ENCODE data around the gene WWTR1. TPM values are rescaled to one million over a fixed set of nuclear protein-coding genes. Genes with fewer than 3 reads are reported as not detected.
A peak's percentile ranks its signal among the peaks of the same experiment; 100 is the strongest.

The WWTR1 gene
- total RNA-seq, 1 donor from 2014 or later: 52.0 TPM

DNA sequence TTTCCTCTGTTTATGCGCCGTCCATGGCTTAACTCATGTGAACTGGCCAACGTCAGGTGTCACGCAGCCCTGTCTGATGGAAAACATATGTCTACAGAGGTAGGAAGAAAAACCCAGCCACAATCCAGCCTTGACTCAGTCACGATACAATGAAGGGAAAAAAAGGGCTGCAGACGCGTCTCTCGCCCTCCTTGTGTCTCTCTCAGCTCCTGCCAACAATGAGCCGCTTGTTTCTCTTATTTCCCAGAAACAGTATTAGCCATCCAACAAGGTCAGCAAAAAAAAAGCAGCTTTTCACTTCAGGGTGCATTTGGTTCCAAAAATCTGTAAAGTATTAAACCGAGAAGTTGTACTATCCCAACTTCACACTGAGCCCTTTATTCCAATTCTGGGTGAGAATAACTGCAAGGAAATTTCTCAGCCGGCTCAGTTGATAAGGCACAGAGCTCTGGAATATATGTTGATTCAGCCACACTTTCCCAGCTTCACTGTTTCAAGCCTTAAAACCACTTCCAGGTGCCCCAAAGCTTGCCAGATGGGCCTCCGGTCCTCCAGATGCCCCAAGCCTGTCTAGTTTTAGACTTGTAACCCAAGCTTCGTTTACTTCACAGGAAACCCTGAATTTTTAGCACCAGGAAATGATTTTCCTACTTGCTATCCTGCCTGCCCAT lies 103.9 kb downstream of the WWTR1 start:
- no peak for DNase-seq (ENCODE audit: low read depth)
- TF ChIP-seq, protein P1, sequence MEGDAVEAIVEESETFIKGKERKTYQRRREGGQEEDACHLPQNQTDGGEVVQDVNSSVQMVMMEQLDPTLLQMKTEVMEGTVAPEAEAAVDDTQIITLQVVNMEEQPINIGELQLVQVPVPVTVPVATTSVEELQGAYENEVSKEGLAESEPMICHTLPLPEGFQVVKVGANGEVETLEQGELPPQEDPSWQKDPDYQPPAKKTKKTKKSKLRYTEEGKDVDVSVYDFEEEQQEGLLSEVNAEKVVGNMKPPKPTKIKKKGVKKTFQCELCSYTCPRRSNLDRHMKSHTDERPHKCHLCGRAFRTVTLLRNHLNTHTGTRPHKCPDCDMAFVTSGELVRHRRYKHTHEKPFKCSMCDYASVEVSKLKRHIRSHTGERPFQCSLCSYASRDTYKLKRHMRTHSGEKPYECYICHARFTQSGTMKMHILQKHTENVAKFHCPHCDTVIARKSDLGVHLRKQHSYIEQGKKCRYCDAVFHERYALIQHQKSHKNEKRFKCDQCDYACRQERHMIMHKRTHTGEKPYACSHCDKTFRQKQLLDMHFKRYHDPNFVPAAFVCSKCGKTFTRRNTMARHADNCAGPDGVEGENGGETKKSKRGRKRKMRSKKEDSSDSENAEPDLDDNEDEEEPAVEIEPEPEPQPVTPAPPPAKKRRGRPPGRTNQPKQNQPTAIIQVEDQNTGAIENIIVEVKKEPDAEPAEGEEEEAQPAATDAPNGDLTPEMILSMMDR (conservative IDR thresholded peaks at IDR 0.05; ENCODE audit: low read depth, low read length): no peak
- no peak overlapping the region for H3K4me3 ChIP-seq (ENCODE audit: low read depth, low read length)

DNA sequence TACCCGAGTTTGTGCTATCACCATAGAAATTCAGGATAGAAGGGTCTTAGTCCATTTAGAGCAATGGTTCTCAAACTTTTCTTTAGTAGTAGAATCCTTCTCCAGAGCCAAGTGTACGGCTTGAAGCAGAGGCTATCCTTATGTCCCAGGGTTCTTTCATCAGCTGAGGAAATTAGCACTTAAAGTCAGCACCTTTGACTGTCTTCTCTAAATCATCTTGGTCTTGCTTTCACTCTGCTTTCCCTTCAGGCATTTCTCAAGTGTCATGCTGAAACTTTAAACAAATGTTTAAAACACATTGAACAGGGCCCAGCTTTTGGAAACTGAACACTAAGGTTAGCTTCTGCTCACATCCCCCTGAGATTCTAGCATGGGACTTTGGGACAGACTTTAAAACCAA lies 105.1 kb downstream of the WWTR1 start:
- no peak overlapping the region for H3K4me3 ChIP-seq (ENCODE audit: low read depth, low read length)
- TF ChIP-seq, protein P1 (conservative IDR thresholded peaks at IDR 0.05; ENCODE audit: low read depth, low read length): no peak
- DNase-seq (ENCODE audit: low read depth): no peak

DNA sequence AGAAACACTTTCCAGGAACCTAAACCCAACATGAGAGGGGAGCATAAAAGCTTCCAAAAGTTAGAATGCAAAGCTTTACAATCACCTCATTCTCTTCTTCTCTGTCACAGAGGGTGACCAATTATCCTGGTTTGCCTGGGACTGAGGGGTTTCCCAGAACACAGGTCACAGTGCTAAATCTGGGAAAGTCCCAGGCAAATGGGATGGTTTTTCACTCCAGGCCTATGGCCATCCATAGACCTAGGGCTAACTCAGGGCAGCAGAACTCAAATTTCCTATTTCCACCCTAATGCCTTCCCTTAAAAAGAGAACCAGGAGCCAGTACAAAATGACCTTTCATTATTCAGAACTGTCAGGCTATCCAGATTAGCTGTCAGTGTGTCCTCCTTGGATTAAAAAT lies 106.3 kb downstream of the WWTR1 start:
- H3K4me3 ChIP-seq (ENCODE audit: low read depth, low read length): no peak overlapping the region
- no peak for DNase-seq (ENCODE audit: low read depth)
- TF ChIP-seq, protein P1 (conservative IDR thresholded peaks at IDR 0.05; ENCODE audit: low read depth, low read length): no peak

DNA sequence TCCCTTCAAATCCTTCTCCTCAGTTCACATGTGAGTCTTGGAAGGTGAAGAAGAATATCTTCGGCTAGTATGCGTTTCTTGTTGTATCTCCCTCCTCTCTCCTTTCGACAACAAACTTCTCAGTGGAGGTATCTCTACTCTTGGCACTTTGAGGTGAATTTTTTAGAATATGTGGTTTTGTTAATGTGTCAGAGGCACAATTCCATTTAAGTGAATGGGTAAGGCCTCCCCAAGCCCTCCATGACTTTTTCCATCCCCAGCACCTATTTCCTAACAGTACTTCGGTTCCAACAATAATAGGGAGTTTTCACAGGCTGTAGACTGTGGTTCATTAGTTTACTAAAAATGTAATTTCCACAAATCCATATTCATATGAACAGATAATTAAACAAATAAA lies 109.2 kb downstream of the WWTR1 start:
- DNase-seq (ENCODE audit: low read depth): no peak
- TF ChIP-seq, protein P1 (conservative IDR thresholded peaks at IDR 0.05; ENCODE audit: low read depth, low read length): no peak
- no peak overlapping the region for H3K4me3 ChIP-seq (ENCODE audit: low read depth, low read length)

DNA sequence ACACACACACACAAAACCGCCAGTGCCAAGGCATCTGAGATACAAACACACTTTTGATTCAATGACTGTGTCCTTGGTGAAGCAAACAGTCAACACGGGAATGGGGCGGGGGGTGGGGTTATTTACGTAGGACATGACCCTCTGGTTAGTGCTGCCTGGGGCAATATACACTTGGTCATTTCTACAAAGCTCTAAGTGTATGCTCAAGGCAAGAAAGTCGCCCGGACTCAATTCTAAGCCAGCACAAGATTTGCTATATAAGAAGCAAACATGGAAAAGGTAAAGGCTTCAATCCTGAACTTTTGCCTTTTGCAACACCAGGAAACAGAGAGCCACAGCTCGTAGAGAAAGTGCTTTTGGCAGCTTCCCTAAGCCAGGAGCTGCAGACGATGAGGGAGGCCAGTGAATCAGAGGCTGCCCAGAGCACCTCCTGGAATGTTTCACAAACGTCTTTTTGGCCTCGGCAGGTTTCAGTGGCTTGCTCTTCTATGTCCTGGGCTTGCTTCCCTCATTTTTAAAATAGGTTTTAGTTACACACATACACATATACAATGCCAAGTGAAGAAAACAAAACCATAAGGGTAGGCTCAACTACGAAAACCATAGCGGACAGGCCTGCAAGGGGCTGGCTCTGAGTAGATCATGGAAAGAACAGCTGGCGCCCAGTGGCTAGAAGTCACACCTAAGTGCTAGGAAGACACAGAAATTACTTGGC lies 109.7 kb downstream of the WWTR1 start:
- H3K4me3 ChIP-seq (ENCODE audit: low read depth, low read length): peak overlapping the region; percentile 18
- DNase-seq (ENCODE audit: low read depth): no peak
- TF ChIP-seq, protein P1 (conservative IDR thresholded peaks at IDR 0.05; ENCODE audit: low read depth, low read length): no peak

DNA sequence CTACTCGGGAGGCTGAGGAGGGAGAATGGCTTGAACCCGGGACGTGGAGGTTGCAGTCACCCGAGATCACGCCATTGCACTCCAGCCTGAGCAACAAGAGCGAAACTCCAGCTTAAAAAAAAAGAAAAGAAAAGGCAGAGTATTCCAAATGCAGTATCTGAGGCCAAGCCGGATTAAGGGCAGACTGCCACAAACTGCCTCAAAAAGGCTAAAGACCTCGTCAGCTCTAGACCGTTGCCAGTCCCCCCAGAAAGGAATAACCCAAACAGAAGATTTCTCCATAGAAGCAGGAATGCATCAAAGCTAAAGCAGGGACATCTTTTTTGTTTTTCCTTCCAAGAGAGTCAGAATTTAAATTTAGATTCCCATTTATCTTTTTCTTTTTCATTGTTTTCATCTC lies 110.4 kb downstream of the WWTR1 start:
- TF ChIP-seq, protein P1 (conservative IDR thresholded peaks at IDR 0.05; ENCODE audit: low read depth, low read length): no peak
- no peak overlapping the region for H3K4me3 ChIP-seq (ENCODE audit: low read depth, low read length)
- DNase-seq (ENCODE audit: low read depth): no peak

DNA sequence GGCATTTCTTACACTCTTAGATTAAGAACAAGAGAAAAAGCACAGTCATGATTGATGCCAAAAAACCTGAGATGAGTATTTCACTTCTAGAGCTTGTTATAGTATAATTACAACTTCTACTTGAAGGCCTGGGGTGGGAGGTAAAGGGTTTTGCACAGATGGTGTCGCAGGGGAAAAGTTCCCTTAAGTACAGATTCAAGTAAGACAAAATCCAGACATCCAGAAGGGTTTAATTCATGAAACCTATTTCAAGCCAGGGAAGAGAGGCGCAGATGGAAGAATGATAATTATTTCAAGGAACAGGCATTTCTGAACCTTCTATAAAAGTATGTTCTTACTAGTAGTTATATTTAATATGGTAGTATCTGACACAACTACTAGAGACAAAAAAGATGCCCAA lies 112.8 kb downstream of the WWTR1 start:
- DNase-seq (ENCODE audit: low read depth): no peak
- no peak overlapping the region for H3K4me3 ChIP-seq (ENCODE audit: low read depth, low read length)
- TF ChIP-seq, protein P1 (conservative IDR thresholded peaks at IDR 0.05; ENCODE audit: low read depth, low read length): no peak
